OCI-LY7 (cell line): ENCODE results near the gene RET. TPM values are rescaled to one million over a fixed set of nuclear protein-coding genes. Genes with fewer than 3 reads are reported as not detected.

Source experiments
- BruUV-seq: library from RNA; stranded (reverse); fragments of 400-500 nt; replicated peaks from 2 replicates; lab custom pipeline; 2021; lab: Mats Ljungman, UMichigan
- CTCF ChIA-PET: fragments of 300-600 bp; sonication (Branson Sonifier 250); formaldehyde crosslinking; loops from one replicate; lab custom pipeline; 2022; ENCODE audit warnings: antibody characterized with exemption; ENCODE audit not compliant: unreplicated experiment; lab: Charles Lee
- POLR2A ChIA-PET: fragments of 300-600 bp; sonication (Branson Sonifier 250); formaldehyde crosslinking; loops from one replicate; lab custom pipeline; 2022; ENCODE audit warnings: antibody characterized with exemption; lab: Charles Lee
- DNase-seq: peaks from one replicate; pipeline ENCODE4 v3.0.0-alpha.2; 2015; ENCODE audit warnings: low spot score
- H2AFZ ChIP-seq: fragments of 200-600 bp; sonication (generic), shearing (Covaris generic); 2 replicates; pipeline ENCODE4 v1.6.1; 2014; ENCODE audit warnings: mild to moderate bottlenecking, antibody characterized with exemption, low read length, moderate library complexity
- H3K27ac ChIP-seq: fragments of 200-600 bp; sonication (generic); 2 replicates; pipeline ENCODE4 v1.5.1; 2014; ENCODE audit warnings: mixed run types, low read depth, mild to moderate bottlenecking, moderate library complexity, low read length, inconsistent platforms; ENCODE audit not compliant: poor library complexity, severe bottlenecking
- H3K36me3 ChIP-seq: fragments of 200-600 bp; sonication (generic); 2 replicates; pipeline ENCODE4 v1.6.1; 2014; ENCODE audit warnings: mild to moderate bottlenecking, antibody characterized with exemption, low read length, moderate library complexity, mixed read lengths; ENCODE audit not compliant: insufficient read depth
- H3K4me1 ChIP-seq: fragments of 200-600 bp; sonication (generic); 2 replicates; pipeline ENCODE4 v1.5.1; 2014; ENCODE audit warnings: mild to moderate bottlenecking, low read length; ENCODE audit not compliant: insufficient read depth, poor library complexity, severe bottlenecking
- H3K4me2 ChIP-seq: fragments of 200-600 bp; sonication (generic); 2 replicates; pipeline ENCODE4 v1.6.1; 2014; ENCODE audit warnings: mild to moderate bottlenecking, low read length
- H3K4me3 ChIP-seq: fragments of 200-600 bp; sonication (generic); 2 replicates; pipeline ENCODE4 v1.5.1; 2014; ENCODE audit warnings: mild to moderate bottlenecking, low read depth, low read length; ENCODE audit not compliant: poor library complexity, severe bottlenecking
- H3K79me2 ChIP-seq: fragments of 200-600 bp; sonication (generic); 2 replicates; pipeline ENCODE4 v1.6.1; 2016; ENCODE audit warnings: low read depth, mild to moderate bottlenecking, low read length, moderate library complexity, mixed read lengths; ENCODE audit not compliant: insufficient read depth
- H3K9me2 ChIP-seq: fragments of 200-600 bp; sonication (generic); 2 replicates; pipeline ENCODE4 v1.6.1; 2016; ENCODE audit warnings: mild to moderate bottlenecking, low read length, mixed read lengths; ENCODE audit not compliant: insufficient read depth
- H3K9me3 ChIP-seq: fragments of 200-600 bp; sonication (generic); 2 replicates; pipeline ENCODE4 v1.6.1; 2014; ENCODE audit warnings: mild to moderate bottlenecking, mixed run types, low read length, mixed read lengths
- H4K20me1 ChIP-seq: fragments of 200-600 bp; sonication (generic); 2 replicates; pipeline ENCODE4 v1.6.1; 2014; ENCODE audit warnings: mild to moderate bottlenecking, antibody characterized with exemption, low read length, moderate library complexity, mixed read lengths; ENCODE audit not compliant: insufficient read depth
- CTCF ChIP-seq: fragments of 200-600 bp; sonication (generic); conservative IDR thresholded peaks from 2 replicates; pipeline ENCODE4 v1.5.1; 2014; ENCODE audit warnings: mild to moderate bottlenecking, antibody characterized with exemption, low read length, moderate library complexity, mixed read lengths
- EZH2phosphoT487 ChIP-seq: fragments of 200-600 bp; sonication (generic); IDR thresholded peaks from 2 replicates; pipeline ENCODE4 v1.6.1; 2018; ENCODE audit warnings: low read depth, borderline replicate concordance, mild to moderate bottlenecking, mixed run types, antibody characterized with exemption, low read length, moderate library complexity, mixed read lengths
- intact Hi-C: fragments of 100-400 bp; cut with micrococcal nuclease; formaldehyde crosslinking; loops from one replicate; pipeline ENCODE4 v1.10.0; 2022; ENCODE audit not compliant: unreplicated experiment
- total RNA-seq, 2 experiments: library from RNA; depleted of rRNA in 1 of 2; stranded (reverse); fragments of >200 nt in 1 of 2; shearing (Covaris generic) in 1 of 2; gene quantifications; 2 replicates each; pipeline ENCODE4 v1.2.3, GENCODE V29; 2014 to 2022

RET gene
- total RNA-seq, 2 experiments from 2014 or later = 0.06 TPM; not detected in 1

GRCh38 chr10:43057831-43058340, 19.0 kb upstream of the RET start:
- no peak for DNase-seq

GRCh38 chr10:43058716-43059335, 18.0 kb upstream of the RET start:
- intact Hi-C loops = no loop called here
- H3K79me2 ChIP-seq = no peaks in the 10 kb centered on the region
- no peaks in the 10 kb centered on the region for H3K9me2 ChIP-seq
- TF ChIP-seq CTCF = no peak
- no peak for TF ChIP-seq EZH2phosphoT487
- H3K27ac ChIP-seq = no peak overlapping the region
- H4K20me1 ChIP-seq = no peaks in the 10 kb centered on the region
- H3K36me3 ChIP-seq = no peaks in the 10 kb centered on the region
- ChIA-PET POLR2A (interaction anchor here (0.6 to 1.4 kb wide), 3 partner anchors 10 to 36 kb away, joined by 3 read pairs; no protein-coding TSS in a partner anchor), CTCF (no interaction called here)
- no peak overlapping the region for H2AFZ ChIP-seq
- H3K9me3 ChIP-seq = no peaks in the 10 kb centered on the region
- no peaks in the 10 kb centered on the region for H3K4me1 ChIP-seq
- H3K4me2 ChIP-seq = no peak overlapping the region
- BruUV-seq = no TSS peak
- no peak overlapping the region for H3K4me3 ChIP-seq
- no peak for DNase-seq

More at GRCh38 chr10:43057831-43058340, 19.0 kb upstream of the RET start:
- Histone ChIP-seq H2AFZ (no peak overlapping the region), H3K79me2 (no peaks in the 10 kb centered on the region), H3K4me2 (no peak overlapping the region), H3K27ac (no peak overlapping the region), H3K9me3 (no peaks in the 10 kb centered on the region), H3K36me3 (no peaks in the 10 kb centered on the region), H3K9me2 (no peaks in the 10 kb centered on the region), H4K20me1 (no peaks in the 10 kb centered on the region), H3K4me1 (no peaks in the 10 kb centered on the region), H3K4me3 (no peak overlapping the region)
- intact Hi-C loops = no loop called here
- CTCF ChIA-PET = no interaction called here
- POLR2A ChIA-PET = interaction anchor here (0.7 to 1.4 kb wide), 2 partner anchors 9 to 35 kb away, joined by 3 read pairs; no protein-coding TSS in a partner anchor
- no TSS peak for BruUV-seq
- TF ChIP-seq CTCF (no peak), EZH2phosphoT487 (no peak)

GRCh38 chr10:43059336-43059720, 17.5 kb upstream of the RET start:
- H3K4me2 ChIP-seq = no peak overlapping the region
- intact Hi-C loops = no loop called here
- no TSS peak for BruUV-seq
- ChIA-PET CTCF (no interaction called here), POLR2A (interaction anchor here (0.6 to 1.4 kb wide), 3 partner anchors 21 to 37 kb away, joined by 3 read pairs; no protein-coding TSS in a partner anchor)
- H3K36me3 ChIP-seq = no peaks in the 10 kb centered on the region
- no peaks in the 10 kb centered on the region for H3K79me2 ChIP-seq
- no peaks in the 10 kb centered on the region for H3K4me1 ChIP-seq
- DNase-seq = no peak
- no peaks in the 10 kb centered on the region for H3K9me3 ChIP-seq
- TF ChIP-seq CTCF = no peak
- TF ChIP-seq EZH2phosphoT487 = no peak
- H3K4me3 ChIP-seq = no peak overlapping the region
- no peak overlapping the region for H2AFZ ChIP-seq
- H3K27ac ChIP-seq = no peak overlapping the region
- no peaks in the 10 kb centered on the region for H3K9me2 ChIP-seq
- no peaks in the 10 kb centered on the region for H4K20me1 ChIP-seq
